ENCODE data around the gene CRYBB2. TPM values are rescaled to one million over a fixed set of nuclear protein-coding genes. Genes with fewer than 3 reads are reported as not detected.
"Not testable (repeated sequence)": the region's sequence is repeated elsewhere in the genome, so short reads cannot be mapped to it uniquely, and the experiment has no call there.

Gene CRYBB2
- total RNA-seq, 1 experiment from 2014 or later, result not detected

DNA sequence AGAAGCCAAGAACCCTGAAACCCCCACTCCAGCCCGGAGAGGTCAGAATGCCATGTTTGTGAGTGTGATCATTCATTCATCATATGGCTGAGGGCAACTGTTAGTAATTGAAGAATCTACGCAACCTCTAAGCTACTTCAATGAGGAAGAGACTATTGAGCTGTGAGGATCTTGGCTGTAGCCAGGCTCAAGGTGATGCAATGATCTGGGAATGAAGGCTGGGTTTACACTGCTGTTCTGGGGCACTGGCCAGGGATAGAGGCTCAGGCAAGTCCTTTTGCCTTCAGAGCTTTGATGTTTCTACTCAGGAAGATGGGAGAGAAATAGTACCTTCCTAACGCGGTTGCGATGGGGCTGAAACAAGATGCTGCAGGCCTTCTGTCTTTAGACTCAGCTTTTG is 12.9 kb downstream of the CRYBB2 start:
- no peaks in the 10 kb centered on the region for H3K9me3 ChIP-seq (ENCODE audit: low read length)
- no peaks in the 10 kb centered on the region for H3K79me2 ChIP-seq (ENCODE audit: low read length)
- no peaks in the 10 kb centered on the region for H4K20me1 ChIP-seq (ENCODE audit: insufficient read depth, low read depth, low read length)
- no peak overlapping the region for H3K27ac ChIP-seq (ENCODE audit: low read length)
- H3K4me2 ChIP-seq (ENCODE audit: low read depth, low read length, poor library complexity, severe bottlenecking), result no peak overlapping the region
- no peak for DNase-seq
- no peaks in the 10 kb centered on the region for H3K9me2 ChIP-seq (replicated peaks; ENCODE audit: insufficient read depth, low read length)
- no peak overlapping the region for H2AFZ ChIP-seq (ENCODE audit: low read length)
- no peak overlapping the region for H3K9ac ChIP-seq (ENCODE audit: low read length)
- no peaks in the 10 kb centered on the region for H3K4me1 ChIP-seq (ENCODE audit: low read length)
- H3K4me3 ChIP-seq (ENCODE audit: low read length), result no peak overlapping the region
- no peaks in the 10 kb centered on the region for H3K27me3 ChIP-seq (ENCODE audit: low read length)
- H3K36me3 ChIP-seq (ENCODE audit: insufficient read depth, low read length), result no peaks in the 10 kb centered on the region

DNA sequence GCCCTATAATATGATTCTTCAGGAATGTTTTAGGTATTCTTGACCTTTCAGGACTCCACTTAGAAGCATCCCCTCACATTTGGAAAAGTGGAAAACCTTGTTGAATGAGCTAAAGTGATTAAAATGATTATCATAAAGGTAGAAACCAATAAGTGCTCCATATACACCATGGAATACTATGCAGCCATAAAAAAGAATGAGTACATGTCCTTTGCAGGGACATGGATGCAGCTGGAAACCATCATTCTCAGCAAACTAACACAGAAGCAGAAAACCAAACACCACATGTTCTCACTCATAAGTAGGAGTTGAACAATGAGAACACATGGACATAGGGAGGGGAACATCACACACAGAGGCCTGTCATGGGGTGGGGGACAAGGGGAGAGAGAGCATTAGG is 14.3 kb downstream of the CRYBB2 start:
- H4K20me1 ChIP-seq (ENCODE audit: insufficient read depth, low read depth, low read length); H3K4me2 ChIP-seq (ENCODE audit: low read depth, low read length, poor library complexity, severe bottlenecking); DNase-seq: not testable (repeated sequence)

DNA sequence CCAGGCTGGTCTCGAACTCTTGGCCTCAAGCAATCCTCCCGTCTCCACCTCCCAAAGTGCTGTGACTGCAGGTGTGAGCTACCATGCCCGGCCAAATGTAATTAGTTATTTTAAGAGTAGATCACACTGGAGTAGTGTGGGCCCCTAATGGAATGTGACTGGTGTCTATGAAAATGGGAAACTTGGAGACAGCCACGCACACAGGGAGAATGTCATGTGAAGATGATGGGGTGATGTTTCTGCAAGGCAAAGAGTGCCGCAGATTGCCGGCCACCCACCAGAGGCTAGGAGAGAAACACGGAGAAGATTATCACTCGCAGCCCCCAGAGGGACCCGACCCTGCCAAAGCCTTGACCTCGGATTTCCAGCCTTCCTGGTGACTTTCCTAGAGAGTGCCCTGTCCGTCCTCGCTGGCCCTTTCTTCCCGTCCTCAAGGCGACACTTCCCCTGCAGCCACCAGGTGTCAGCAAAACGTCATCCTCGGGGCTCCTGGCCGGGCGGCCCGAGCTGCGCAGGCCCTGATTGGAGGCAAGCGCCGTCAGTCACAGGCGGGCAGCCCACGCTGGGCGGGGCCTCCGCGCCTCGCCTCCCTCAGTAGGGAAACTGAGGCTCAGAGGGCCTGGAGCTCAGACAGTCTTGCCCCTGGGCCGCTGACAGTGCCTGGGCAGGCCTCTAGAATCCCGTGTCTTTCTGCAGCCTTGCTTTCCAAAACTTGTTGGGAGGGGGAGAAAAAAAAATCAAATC is 16.3 kb downstream of the CRYBB2 start:
- Histone ChIP-seq H3K4me1 (ENCODE audit: low read length) (no peaks in the 10 kb centered on the region), H3K9ac (ENCODE audit: low read length) (no peak overlapping the region), H2AFZ (ENCODE audit: low read length) (no peak overlapping the region), H3K79me2 (ENCODE audit: low read length) (no peaks in the 10 kb centered on the region), H3K9me2 (replicated peaks; ENCODE audit: insufficient read depth, low read length) (no peaks in the 10 kb centered on the region), H3K4me2 (ENCODE audit: low read depth, low read length, poor library complexity, severe bottlenecking) (no peak overlapping the region), H3K4me3 (ENCODE audit: low read length) (no peak overlapping the region), H3K36me3 (ENCODE audit: insufficient read depth, low read length) (no peaks in the 10 kb centered on the region), H3K27ac (ENCODE audit: low read length) (no peak overlapping the region), H3K9me3 (ENCODE audit: low read length) (no peaks in the 10 kb centered on the region), H3K27me3 (ENCODE audit: low read length) (no peaks in the 10 kb centered on the region), H4K20me1 (ENCODE audit: insufficient read depth, low read depth, low read length) (no peaks in the 10 kb centered on the region)
- DNase-seq, result peak; percentile 94

More for the DNA sequence above, 14.3 kb downstream of the CRYBB2 start:
- not testable (repeated sequence) for H2AFZ ChIP-seq (ENCODE audit: low read length); H3K36me3 ChIP-seq (ENCODE audit: insufficient read depth, low read length); H3K4me3 ChIP-seq (ENCODE audit: low read length); H3K27me3 ChIP-seq (ENCODE audit: low read length); H3K9ac ChIP-seq (ENCODE audit: low read length); H3K79me2 ChIP-seq (ENCODE audit: low read length); H3K9me3 ChIP-seq (ENCODE audit: low read length); H3K9me2 ChIP-seq (replicated peaks; ENCODE audit: insufficient read depth, low read length); H3K27ac ChIP-seq (ENCODE audit: low read length); H3K4me1 ChIP-seq (ENCODE audit: low read length)

DNA sequence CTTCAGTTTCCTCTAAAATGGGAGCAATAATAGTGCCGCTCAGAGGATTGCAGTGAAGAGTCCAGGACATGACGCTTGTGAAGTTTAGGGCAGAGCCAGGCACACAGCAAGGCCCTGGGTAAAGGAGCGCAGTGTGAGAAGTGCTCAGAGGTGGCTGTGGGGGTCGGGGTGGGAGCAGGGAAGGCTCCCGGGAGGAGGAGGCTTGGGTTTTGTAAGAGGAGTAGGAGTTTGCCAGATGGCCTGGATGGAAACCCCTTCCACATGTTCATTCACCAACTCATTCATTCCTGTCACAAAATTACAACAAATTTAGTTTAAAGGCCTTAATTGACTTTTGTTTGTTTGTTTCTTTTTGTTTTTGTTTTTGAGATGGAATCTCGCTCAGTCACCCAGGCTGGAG is 17.0 kb downstream of the CRYBB2 start:
- no peaks in the 10 kb centered on the region for H3K9me2 ChIP-seq (replicated peaks; ENCODE audit: insufficient read depth, low read length)
- H4K20me1 ChIP-seq (ENCODE audit: insufficient read depth, low read depth, low read length), result no peaks in the 10 kb centered on the region
- no peaks in the 10 kb centered on the region for H3K36me3 ChIP-seq (ENCODE audit: insufficient read depth, low read length)
- no peak overlapping the region for H2AFZ ChIP-seq (ENCODE audit: low read length)
- no peak overlapping the region for H3K4me2 ChIP-seq (ENCODE audit: low read depth, low read length, poor library complexity, severe bottlenecking)
- H3K9me3 ChIP-seq (ENCODE audit: low read length), result no peaks in the 10 kb centered on the region
- no peaks in the 10 kb centered on the region for H3K27me3 ChIP-seq (ENCODE audit: low read length)
- H3K4me3 ChIP-seq (ENCODE audit: low read length), result no peak overlapping the region
- DNase-seq, result no peak
- H3K27ac ChIP-seq (ENCODE audit: low read length), result no peak overlapping the region
- H3K79me2 ChIP-seq (ENCODE audit: low read length), result no peaks in the 10 kb centered on the region
- H3K4me1 ChIP-seq (ENCODE audit: low read length), result no peaks in the 10 kb centered on the region
- no peak overlapping the region for H3K9ac ChIP-seq (ENCODE audit: low read length)

DNA sequence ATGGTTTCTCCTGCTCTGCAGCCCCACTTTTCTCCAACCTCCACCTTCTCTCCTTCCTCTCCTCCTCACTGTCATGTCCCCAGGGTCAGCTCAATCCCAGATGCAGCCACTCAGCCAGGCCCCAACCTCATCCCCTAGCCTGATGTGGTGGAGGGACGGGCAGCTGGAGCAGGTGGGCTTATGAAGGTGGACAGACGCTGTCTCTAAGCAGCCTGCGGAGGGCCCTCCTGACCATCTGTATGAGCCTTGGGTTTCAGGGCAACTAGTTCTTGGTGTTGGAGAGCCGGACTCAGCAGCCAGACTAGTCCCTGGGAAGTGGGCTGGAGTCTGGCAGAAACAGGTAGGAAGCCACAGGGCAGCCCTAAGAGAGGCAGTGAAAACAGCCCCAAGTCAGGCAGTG is 18.1 kb downstream of the CRYBB2 start:
- no peaks in the 10 kb centered on the region for H3K27me3 ChIP-seq (ENCODE audit: low read length)
- H2AFZ ChIP-seq (ENCODE audit: low read length), result no peak overlapping the region
- no peak overlapping the region for H3K27ac ChIP-seq (ENCODE audit: low read length)
- no peaks in the 10 kb centered on the region for H3K9me3 ChIP-seq (ENCODE audit: low read length)
- no peak overlapping the region for H3K4me3 ChIP-seq (ENCODE audit: low read length)
- H4K20me1 ChIP-seq (ENCODE audit: insufficient read depth, low read depth, low read length), result no peaks in the 10 kb centered on the region
- no peak for DNase-seq
- no peak overlapping the region for H3K9ac ChIP-seq (ENCODE audit: low read length)
- no peak overlapping the region for H3K4me2 ChIP-seq (ENCODE audit: low read depth, low read length, poor library complexity, severe bottlenecking)
- H3K4me1 ChIP-seq (ENCODE audit: low read length), result no peaks in the 10 kb centered on the region
- H3K79me2 ChIP-seq (ENCODE audit: low read length), result no peaks in the 10 kb centered on the region
- H3K9me2 ChIP-seq (replicated peaks; ENCODE audit: insufficient read depth, low read length), result no peaks in the 10 kb centered on the region
- H3K36me3 ChIP-seq (ENCODE audit: insufficient read depth, low read length), result no peaks in the 10 kb centered on the region

DNA sequence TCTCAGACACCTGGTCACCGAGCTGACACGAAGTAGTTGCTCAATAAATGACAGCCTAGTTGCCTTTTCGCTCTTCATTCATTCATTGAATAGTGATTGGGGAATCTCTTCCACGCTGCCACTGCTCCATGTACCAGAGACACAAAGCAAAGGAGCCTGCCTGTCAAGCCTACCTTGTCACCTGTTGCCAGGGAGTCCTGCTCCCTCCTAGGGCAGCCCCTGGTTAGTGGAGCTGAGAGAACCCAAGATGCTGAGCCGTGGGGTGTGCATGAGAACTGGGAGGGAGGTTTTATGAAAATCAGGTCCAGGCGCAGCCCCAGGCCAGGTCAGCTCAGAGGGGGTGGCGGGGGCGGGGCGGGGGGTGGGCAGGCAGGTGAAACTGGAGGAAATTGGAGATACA is 18.6 kb downstream of the CRYBB2 start:
- H4K20me1 ChIP-seq (ENCODE audit: insufficient read depth, low read depth, low read length); H3K4me3 ChIP-seq (ENCODE audit: low read length); H2AFZ ChIP-seq (ENCODE audit: low read length); DNase-seq; H3K9ac ChIP-seq (ENCODE audit: low read length); H3K9me3 ChIP-seq (ENCODE audit: low read length); H3K9me2 ChIP-seq (replicated peaks; ENCODE audit: insufficient read depth, low read length); H3K79me2 ChIP-seq (ENCODE audit: low read length); H3K4me2 ChIP-seq (ENCODE audit: low read depth, low read length, poor library complexity, severe bottlenecking); H3K4me1 ChIP-seq (ENCODE audit: low read length); H3K27me3 ChIP-seq (ENCODE audit: low read length); H3K27ac ChIP-seq (ENCODE audit: low read length); H3K36me3 ChIP-seq (ENCODE audit: insufficient read depth, low read length): not testable (repeated sequence)

DNA sequence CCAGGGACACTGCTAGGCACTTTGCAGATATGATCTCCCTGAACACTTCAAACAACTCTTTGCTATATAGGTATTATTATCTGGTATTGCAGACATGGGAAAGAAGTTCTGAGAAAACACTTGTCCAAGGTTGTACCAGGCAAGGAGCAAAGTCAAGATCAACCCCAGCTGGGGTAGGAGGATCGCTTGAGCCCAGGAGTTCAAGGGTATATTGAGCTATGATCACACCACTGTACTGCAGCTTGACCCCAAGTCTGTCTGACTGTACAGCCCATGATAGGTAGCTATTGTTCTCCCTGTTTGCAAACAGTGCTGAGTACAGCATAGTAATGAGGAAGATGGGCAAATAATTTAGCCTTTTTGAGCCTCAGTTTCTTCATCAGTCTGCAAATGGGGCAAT is 35.7 kb downstream of the CRYBB2 start:
- H3K4me1 ChIP-seq (ENCODE audit: low read length); H3K9me2 ChIP-seq (replicated peaks; ENCODE audit: insufficient read depth, low read length); H3K27me3 ChIP-seq (ENCODE audit: low read length); H3K4me3 ChIP-seq (ENCODE audit: low read length); H3K9me3 ChIP-seq (ENCODE audit: low read length); H4K20me1 ChIP-seq (ENCODE audit: insufficient read depth, low read depth, low read length); H3K79me2 ChIP-seq (ENCODE audit: low read length); DNase-seq; H3K36me3 ChIP-seq (ENCODE audit: insufficient read depth, low read length); H2AFZ ChIP-seq (ENCODE audit: low read length); H3K27ac ChIP-seq (ENCODE audit: low read length); H3K9ac ChIP-seq (ENCODE audit: low read length); H3K4me2 ChIP-seq (ENCODE audit: low read depth, low read length, poor library complexity, severe bottlenecking): not testable (repeated sequence)

DNA sequence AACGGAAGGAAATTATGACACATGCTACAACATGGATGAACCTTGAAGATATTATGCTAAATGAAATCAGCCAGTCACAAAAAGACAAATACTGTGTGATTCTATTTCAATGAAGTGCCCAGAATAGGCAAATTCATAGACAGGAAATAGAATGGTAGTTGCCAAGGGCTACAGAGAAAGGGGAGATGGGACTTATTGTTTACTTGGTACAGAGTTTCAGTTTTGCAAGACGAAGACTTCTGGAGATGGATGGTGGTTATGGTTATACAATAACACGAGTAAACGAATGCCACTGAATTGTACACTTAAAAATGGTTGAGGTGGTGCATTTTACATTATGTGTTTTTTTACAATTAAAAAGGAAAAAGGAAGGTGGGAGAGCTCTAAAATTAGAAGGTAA is 48.1 kb downstream of the CRYBB2 start:
- H4K20me1 ChIP-seq (ENCODE audit: insufficient read depth, low read depth, low read length); H3K36me3 ChIP-seq (ENCODE audit: insufficient read depth, low read length); H3K9ac ChIP-seq (ENCODE audit: low read length); H3K9me2 ChIP-seq (replicated peaks; ENCODE audit: insufficient read depth, low read length); H3K4me1 ChIP-seq (ENCODE audit: low read length); H3K79me2 ChIP-seq (ENCODE audit: low read length); H3K4me2 ChIP-seq (ENCODE audit: low read depth, low read length, poor library complexity, severe bottlenecking); DNase-seq; H3K27me3 ChIP-seq (ENCODE audit: low read length); H3K27ac ChIP-seq (ENCODE audit: low read length); H2AFZ ChIP-seq (ENCODE audit: low read length); H3K4me3 ChIP-seq (ENCODE audit: low read length); H3K9me3 ChIP-seq (ENCODE audit: low read length): not testable (repeated sequence)

DNA sequence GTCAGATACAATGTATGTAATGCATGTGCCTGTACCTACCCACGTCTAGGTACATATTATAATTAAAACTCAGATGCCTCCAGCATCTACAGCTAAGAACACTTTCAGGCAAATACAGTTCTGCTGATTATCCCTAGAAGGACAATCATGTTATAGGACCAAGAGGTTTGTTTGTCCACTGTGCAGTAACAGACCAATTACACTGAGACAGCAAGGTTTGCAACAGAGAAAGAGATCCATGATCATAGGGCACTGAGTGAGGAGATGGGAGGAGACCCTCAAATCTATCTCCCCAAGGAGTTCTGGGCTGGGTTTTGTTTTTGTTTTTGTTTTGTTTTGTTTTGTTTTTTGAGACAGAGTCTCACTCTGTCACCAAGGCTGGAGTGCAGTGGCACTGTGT is 49.5 kb downstream of the CRYBB2 start:
- not testable (repeated sequence) for H3K9me2 ChIP-seq (replicated peaks; ENCODE audit: insufficient read depth, low read length); H3K4me1 ChIP-seq (ENCODE audit: low read length); H3K79me2 ChIP-seq (ENCODE audit: low read length); H3K4me3 ChIP-seq (ENCODE audit: low read length); H3K9ac ChIP-seq (ENCODE audit: low read length); H3K36me3 ChIP-seq (ENCODE audit: insufficient read depth, low read length); H3K27ac ChIP-seq (ENCODE audit: low read length); H3K9me3 ChIP-seq (ENCODE audit: low read length); H2AFZ ChIP-seq (ENCODE audit: low read length); H3K27me3 ChIP-seq (ENCODE audit: low read length); H3K4me2 ChIP-seq (ENCODE audit: low read depth, low read length, poor library complexity, severe bottlenecking); H4K20me1 ChIP-seq (ENCODE audit: insufficient read depth, low read depth, low read length); DNase-seq

All from Karpas-422 (cell line).